ENCODE measurements around the gene SCAPER.
"Not testable (repeated sequence)": the region's sequence is repeated elsewhere in the genome, so short reads cannot be mapped to it uniquely, and the experiment has no call there.

Gene SCAPER

GRCh38 chr15:76460871-76461270, 444.3 kb downstream of the SCAPER start:
- DNase-seq = no peak

GRCh38 chr15:76460347-76460746, 444.8 kb downstream of the SCAPER start:
- no peak for DNase-seq

GRCh38 chr15:76451540-76451939, 453.6 kb downstream of the SCAPER start:
- no peak for DNase-seq

GRCh38 chr15:76449455-76449854, 455.7 kb downstream of the SCAPER start:
- DNase-seq = no peak

GRCh38 chr15:76448755-76449154, 456.4 kb downstream of the SCAPER start:
- no peak for DNase-seq

- DNase-seq = no peak
Observed at GRCh38 chr15:76447728-76448441, 457.3 kb downstream of the SCAPER start.

- no peak for DNase-seq
Observed at GRCh38 chr15:76440441-76440840, 464.7 kb downstream of the SCAPER start.

- no peak for DNase-seq
Observed at GRCh38 chr15:76439542-76439941, 465.6 kb downstream of the SCAPER start.

- DNase-seq = no peak
Observed at GRCh38 chr15:76433798-76434400, 471.2 kb downstream of the SCAPER start.

GRCh38 chr15:76433036-76433435, 472.1 kb downstream of the SCAPER start:
- DNase-seq = not testable (repeated sequence)

- DNase-seq = no peak
Observed at GRCh38 chr15:76432604-76433003, 472.5 kb downstream of the SCAPER start.

- DNase-seq = no peak
Observed at GRCh38 chr15:76431971-76432370, 473.2 kb downstream of the SCAPER start.

- DNase-seq = not testable (repeated sequence)
Observed at GRCh38 chr15:76430711-76431110, 474.4 kb downstream of the SCAPER start.

- no peak for DNase-seq
Observed at GRCh38 chr15:76429661-76430060, 475.5 kb downstream of the SCAPER start.

- DNase-seq = no peak
Observed at GRCh38 chr15:76426941-76427340, 478.2 kb downstream of the SCAPER start.

- no peak for DNase-seq
Observed at GRCh38 chr15:76418352-76419140, 486.6 kb downstream of the SCAPER start.

GRCh38 chr15:76401285-76401684, 503.9 kb downstream of the SCAPER start:
- no peak for DNase-seq

GRCh38 chr15:76398317-76399104, 506.6 kb downstream of the SCAPER start:
- no peak for DNase-seq

GRCh38 chr15:76393614-76394013, 511.5 kb downstream of the SCAPER start:
- no peak for DNase-seq

- no peak for DNase-seq
Observed at GRCh38 chr15:76391847-76392246, 513.3 kb downstream of the SCAPER start.

- no peak for DNase-seq
Observed at GRCh38 chr15:76391309-76391708, 513.8 kb downstream of the SCAPER start.

- no peak for DNase-seq
Observed at GRCh38 chr15:76390571-76390970, 514.6 kb downstream of the SCAPER start.

- no peak for DNase-seq
Observed at GRCh38 chr15:76386926-76387325, 518.2 kb downstream of the SCAPER start.
